Stimulated activated CD8-positive, alpha-beta memory T cell treated with anti-CD3 and anti-CD28 coated beads, Interleukin-12 subunit alpha, Interleukin-12 subunit beta, amount 100 ng/mL, for 1 hour (primary cell): Measurements from ENCODE around the gene NOS3.

Experiments
- DNase-seq: peaks from one replicate; pipeline ENCODE4 v3.0.0-alpha.2; 2020; ENCODE audit warnings: low read depth

The NOS3 gene

GRCh38 chr7:150979713-150980390, 11.0 kb upstream of the NOS3 start:
- no peak for DNase-seq

GRCh38 chr7:150980663-150981062, 10.2 kb upstream of the NOS3 start:
- no peak for DNase-seq

GRCh38 chr7:150981644-150982043, 9.2 kb upstream of the NOS3 start:
- no peak for DNase-seq

GRCh38 chr7:150982351-150982750, 8.5 kb upstream of the NOS3 start:
- no peak for DNase-seq

GRCh38 chr7:150983893-150984368, 6.9 kb upstream of the NOS3 start:
- no peak for DNase-seq

GRCh38 chr7:150986099-150986512, 4.7 kb upstream of the NOS3 start:
- DNase-seq, result no peak

- no peak for DNase-seq
Measured at GRCh38 chr7:150986556-150986955, 4.3 kb upstream of the NOS3 start.

GRCh38 chr7:150988230-150989226, 2.3 kb upstream of the NOS3 start:
- peak; percentile 42 for DNase-seq

GRCh38 chr7:150989456-150989855, 1.4 kb upstream of the NOS3 start:
- DNase-seq, result no peak

GRCh38 chr7:150992051-150992640, 1.3 kb downstream of the NOS3 start:
- no peak for DNase-seq

GRCh38 chr7:150992833-150993302, 2.1 kb downstream of the NOS3 start:
- DNase-seq, result no peak

- no peak for DNase-seq
Measured at GRCh38 chr7:150993511-150993910, 2.7 kb downstream of the NOS3 start.

GRCh38 chr7:150994141-150994837, 3.5 kb downstream of the NOS3 start:
- DNase-seq, result no peak

GRCh38 chr7:150994838-150995510, 4.2 kb downstream of the NOS3 start:
- DNase-seq, result no peak

- DNase-seq, result no peak
Measured at GRCh38 chr7:150996376-150997074, 5.7 kb downstream of the NOS3 start.

- DNase-seq, result no peak
Measured at GRCh38 chr7:150997075-150997511, 6.3 kb downstream of the NOS3 start.

- no peak for DNase-seq
Measured at GRCh38 chr7:150997817-150998216, 7.0 kb downstream of the NOS3 start.

- no peak for DNase-seq
Measured at GRCh38 chr7:150998341-150998740, 7.5 kb downstream of the NOS3 start.

GRCh38 chr7:150999001-150999400, 8.2 kb downstream of the NOS3 start:
- DNase-seq, result no peak

GRCh38 chr7:150999497-151000230, 8.8 kb downstream of the NOS3 start:
- DNase-seq, result no peak
